Panc1 (cell line): Measurements from ENCODE around the gene GKAP1. TPM values are rescaled to one million over a fixed set of nuclear protein-coding genes. Genes with fewer than 3 reads are reported as not detected.

ENCODE experiments used
- ATAC-seq: fragments of 200-7000 bp; cut with Tn5 transposase; 2 replicates; pipeline ENCODE4 v1.9.1; 2020; ENCODE audit warnings: mild to moderate bottlenecking, moderate library complexity
- BruUV-seq: library from RNA; stranded (reverse); fragments of 400-500 nt; replicated peaks from 2 replicates; lab custom pipeline; 2021; lab: Mats Ljungman, UMichigan
- CTCF ChIA-PET: fragments of 300-600 bp; sonication (Branson Sonifier 250); formaldehyde crosslinking; loops from one replicate; lab custom pipeline; 2022; ENCODE audit warnings: antibody characterized with exemption; lab: Charles Lee
- POLR2A ChIA-PET: fragments of 300-600 bp; sonication (Branson Sonifier 250); formaldehyde crosslinking; loops from one replicate; lab custom pipeline; 2022; ENCODE audit warnings: antibody characterized with exemption; lab: Charles Lee
- DNase-seq: peaks from one replicate; pipeline ENCODE4 v3.0.0-alpha.2; 2010; ENCODE audit warnings: low read depth, low spot score
- H3K27ac ChIP-seq: 2 replicates; pipeline ENCODE4 v1.5.1; 2011; ENCODE audit warnings: mild to moderate bottlenecking, low read length, inconsistent platforms
- H3K27me3 ChIP-seq: fragments of 200-500 bp; sonication (Bioruptor generic); 2 replicates; pipeline ENCODE4 v1.6.0; 2014; ENCODE audit warnings: low read length, inconsistent platforms; ENCODE audit not compliant: control insufficient read depth, insufficient read depth
- H3K36me3 ChIP-seq: fragments of 200-500 bp; sonication (Bioruptor generic); 2 replicates; pipeline ENCODE4 v1.5.1; 2014; ENCODE audit warnings: inconsistent platforms, mild to moderate bottlenecking, low read length, moderate library complexity; ENCODE audit not compliant: control insufficient read depth, insufficient read depth
- H3K4me1 ChIP-seq: 2 replicates; pipeline ENCODE4 v1.5.1; 2011; ENCODE audit warnings: inconsistent platforms, mild to moderate bottlenecking, low read length, moderate library complexity; ENCODE audit not compliant: control insufficient read depth, insufficient read depth
- H3K4me3 ChIP-seq, 2 experiments: 2 replicates each; pipeline ENCODE4 v1.5.1; 2011 to 2012; ENCODE audit warnings: low read depth in 2 of 2, low read length in 2 of 2, mild to moderate bottlenecking in 2 of 2, inconsistent platforms in 1 of 2, moderate library complexity in 1 of 2
- H3K9me3 ChIP-seq: fragments of 200-500 bp; sonication (Bioruptor generic); 2 replicates; pipeline ENCODE4 v1.5.1; 2014; ENCODE audit warnings: low read depth, mild to moderate bottlenecking, inconsistent platforms, low read length, moderate library complexity; ENCODE audit not compliant: control insufficient read depth, insufficient read depth
- POLR2AphosphoS5 ChIP-seq: IDR thresholded peaks from 2 replicates; pipeline ENCODE4 v1.6.1; 2012; ENCODE audit warnings: mild to moderate bottlenecking, low read depth, low read length, moderate library complexity
- REST ChIP-seq, 2 experiments: IDR thresholded peaks; 2 replicates each; pipeline ENCODE4 v1.6.1; 2011 to 2012; ENCODE audit warnings: low read depth in 2 of 2, control low read depth in 1 of 2, low read length in 1 of 2, mild to moderate bottlenecking in 1 of 2, moderate library complexity in 1 of 2; ENCODE audit not compliant: insufficient read depth in 1 of 2
- SIN3A ChIP-seq: IDR thresholded peaks from 2 replicates; pipeline ENCODE4 v1.6.1; 2012; ENCODE audit warnings: low read depth, mild to moderate bottlenecking, low read length, moderate library complexity, borderline replicate concordance; ENCODE audit not compliant: insufficient read depth
- TCF7L2 ChIP-seq: IDR thresholded peaks from 2 replicates; pipeline ENCODE4 v1.6.1; 2011; ENCODE audit warnings: mild to moderate bottlenecking, low read depth, low read length, inconsistent platforms
- in situ Hi-C: cut with HindIII; loops from 2 replicates; pipeline ENCODE4 v1.10.0; 2016; ENCODE audit warnings: low sequenced_read_pairs, low pct_unique_long_range_greater_than_20kb
- intact Hi-C: fragments of 100-400 bp; cut with micrococcal nuclease; formaldehyde crosslinking; loops from one replicate; pipeline ENCODE4 v1.10.0; 2022; ENCODE audit not compliant: unreplicated experiment
- total RNA-seq: library from RNA; stranded (reverse); gene quantifications from one replicate; pipeline ENCODE4 v1.2.1, GENCODE V29; 2021; ENCODE audit not compliant: unreplicated experiment
- TF ChIP-seq, protein P1 (sequence below): fragments of 450-650 bp; IDR thresholded peaks from 2 replicates; pipeline ENCODE4 v1.5.1; 2017; ENCODE audit warnings: mild to moderate bottlenecking

GKAP1 gene
- total RNA-seq, 1 experiment from 2014 or later, result 5.2 TPM

DNA sequence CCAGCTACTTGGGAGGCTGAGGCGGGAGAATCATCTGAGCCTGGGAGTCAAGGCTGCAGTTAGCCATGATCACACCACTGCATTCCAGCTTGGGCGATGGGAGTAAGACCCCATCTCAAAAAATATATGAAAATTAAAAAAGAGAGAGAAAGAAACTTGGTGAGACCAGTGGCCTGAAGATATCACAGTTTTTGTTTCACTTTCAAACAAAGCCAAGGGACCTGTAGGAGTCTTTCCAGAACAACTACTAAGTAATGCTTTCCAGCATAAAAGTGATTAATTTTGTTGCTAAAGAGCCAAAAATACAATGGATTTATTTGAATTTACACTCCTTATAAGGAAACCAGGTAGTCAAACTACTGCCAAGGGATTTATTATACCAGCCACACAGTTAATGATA is 23.5 kb downstream of the GKAP1 start:
- Histone ChIP-seq H3K27ac (no peak overlapping the region), H3K4me1 (no peaks in the 10 kb centered on the region), H3K27me3 (no peaks in the 10 kb centered on the region), H3K4me3 (no peak overlapping the region), H3K9me3 (no peaks in the 10 kb centered on the region), H3K36me3 (no peaks in the 10 kb centered on the region; the same call in 1 of the 2 replicates)
- TF ChIP-seq REST (IDR thresholded peaks at IDR 0.05; ENCODE audit: insufficient read depth in 1 of 2, low read depth in 2 of 2, low read length in 1 of 2) (no peak), SIN3A (no peak), TCF7L2 (no peak), POLR2AphosphoS5 (no peak)
- TF ChIP-seq, protein P1, sequence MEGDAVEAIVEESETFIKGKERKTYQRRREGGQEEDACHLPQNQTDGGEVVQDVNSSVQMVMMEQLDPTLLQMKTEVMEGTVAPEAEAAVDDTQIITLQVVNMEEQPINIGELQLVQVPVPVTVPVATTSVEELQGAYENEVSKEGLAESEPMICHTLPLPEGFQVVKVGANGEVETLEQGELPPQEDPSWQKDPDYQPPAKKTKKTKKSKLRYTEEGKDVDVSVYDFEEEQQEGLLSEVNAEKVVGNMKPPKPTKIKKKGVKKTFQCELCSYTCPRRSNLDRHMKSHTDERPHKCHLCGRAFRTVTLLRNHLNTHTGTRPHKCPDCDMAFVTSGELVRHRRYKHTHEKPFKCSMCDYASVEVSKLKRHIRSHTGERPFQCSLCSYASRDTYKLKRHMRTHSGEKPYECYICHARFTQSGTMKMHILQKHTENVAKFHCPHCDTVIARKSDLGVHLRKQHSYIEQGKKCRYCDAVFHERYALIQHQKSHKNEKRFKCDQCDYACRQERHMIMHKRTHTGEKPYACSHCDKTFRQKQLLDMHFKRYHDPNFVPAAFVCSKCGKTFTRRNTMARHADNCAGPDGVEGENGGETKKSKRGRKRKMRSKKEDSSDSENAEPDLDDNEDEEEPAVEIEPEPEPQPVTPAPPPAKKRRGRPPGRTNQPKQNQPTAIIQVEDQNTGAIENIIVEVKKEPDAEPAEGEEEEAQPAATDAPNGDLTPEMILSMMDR, result no peak
- CTCF ChIA-PET, result no interaction called here
- POLR2A ChIA-PET, result no interaction called here
- no peak for DNase-seq
- intact Hi-C loops (no loop called here), in situ Hi-C loops (no loop called here)
- ATAC-seq, result no peak
- BruUV-seq, result no TSS peak

DNA sequence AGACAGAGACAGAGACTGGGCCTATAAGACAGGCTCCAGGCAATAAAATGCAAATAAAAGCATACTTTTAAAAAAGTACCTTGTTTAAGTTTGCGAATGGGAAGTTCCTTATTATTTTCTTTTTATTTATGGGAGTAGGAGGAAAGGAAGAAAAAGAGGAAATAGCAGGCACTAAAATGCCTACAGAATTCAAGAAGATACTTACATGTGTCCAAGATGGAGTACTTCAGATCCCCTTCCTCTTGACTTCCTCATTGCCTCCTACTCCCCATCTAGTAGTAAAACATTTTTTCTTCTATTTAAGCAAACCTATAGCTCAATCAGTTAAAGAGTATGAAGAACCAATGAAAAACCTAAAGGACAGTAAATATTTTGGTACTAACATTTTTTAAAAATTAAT is 24.8 kb downstream of the GKAP1 start:
- Histone ChIP-seq H3K4me1 (no peaks in the 10 kb centered on the region), H3K27ac (no peak overlapping the region), H3K9me3 (no peaks in the 10 kb centered on the region), H3K36me3 (no peaks in the 10 kb centered on the region; the same call in 1 of the 2 replicates), H3K4me3 (no peak overlapping the region), H3K27me3 (no peaks in the 10 kb centered on the region)
- CTCF ChIA-PET, result no interaction called here
- POLR2A ChIA-PET, result no interaction called here
- intact Hi-C loops, result no loop called here
- TF ChIP-seq POLR2AphosphoS5 (no peak), TCF7L2 (no peak), REST (IDR thresholded peaks at IDR 0.05; ENCODE audit: insufficient read depth in 1 of 2, low read depth in 2 of 2, low read length in 1 of 2) (no peak), SIN3A (no peak)
- TF ChIP-seq, protein P1, result no peak
- DNase-seq (no peak), ATAC-seq (no peak)
- in situ Hi-C loops, result no loop called here
- BruUV-seq, result no TSS peak
